ENCODE measurements around the gene GFRA1. TPM values are rescaled to one million over a fixed set of nuclear protein-coding genes. Genes with fewer than 3 reads are reported as not detected.

Gene GFRA1
- total and polyA plus RNA-seq, 2 of the 4 experiments (the other 2 are of a cell fraction), result 9.1 to 9.3 TPM

DNA sequence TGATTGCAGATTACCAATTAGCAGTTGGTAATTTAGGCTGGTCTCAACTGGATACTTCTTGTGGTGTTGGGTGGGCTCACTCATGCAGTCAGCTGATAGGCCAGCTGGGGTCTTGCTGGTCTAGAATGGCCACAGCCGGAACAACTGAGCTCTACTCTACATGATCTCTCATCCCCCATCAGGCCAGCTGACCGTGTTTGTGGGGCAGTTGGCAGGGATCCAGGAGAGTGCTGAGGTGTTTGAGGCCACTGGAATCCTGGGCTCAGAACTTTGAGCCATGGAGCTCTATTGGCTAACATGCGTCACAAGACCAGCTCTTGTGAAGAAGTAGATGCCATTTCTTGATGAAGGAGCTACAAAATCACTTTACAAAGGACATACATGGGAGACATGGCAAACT is 242.4 kb downstream of the GFRA1 start:
- no peak overlapping the region for H4K8ac ChIP-seq (ENCODE audit: low read depth in 2 of 2, low read length in 2 of 2)
- no peak overlapping the region for H3K4me3 ChIP-seq (ENCODE audit: insufficient read depth, low read depth, low read length)
- H3K14ac ChIP-seq (replicated peaks; ENCODE audit: low read depth, low read length), result no peak overlapping the region
- in situ Hi-C loops (cut with MboI; ENCODE audit: low sequenced_read_pairs), result no loop called here
- POLR2A ChIA-PET (ENCODE audit: unreplicated experiment), result no interaction called here
- no peak overlapping the region for H3K27ac ChIP-seq (ENCODE audit: insufficient read depth, low read length)
- no peak overlapping the region for H4K91ac ChIP-seq (ENCODE audit: insufficient read depth, low read depth, low read length)
- H2AK9ac ChIP-seq (replicated peaks; ENCODE audit: low read depth, low read length, poor library complexity), result no peak overlapping the region
- intact Hi-C loops (cut with micrococcal nuclease), result no loop called here
- no peak overlapping the region for H2BK5ac ChIP-seq (ENCODE audit: low read depth, low read length, poor library complexity, severe bottlenecking)
- no peaks in the 10 kb centered on the region for H3K27me3 ChIP-seq (ENCODE audit: control insufficient read depth, insufficient read depth, low read length)
- no peak overlapping the region for H2BK15ac ChIP-seq (ENCODE audit: low read depth, low read length)
- H3K36me3 ChIP-seq (ENCODE audit: control insufficient read depth, insufficient read depth, low read length), result no peaks in the 10 kb centered on the region
- H2AFZ ChIP-seq (replicated peaks; ENCODE audit: low read length, poor library complexity), result no peak overlapping the region
- no peak overlapping the region for H3K4me2 ChIP-seq (ENCODE audit: low read depth, low read length)
- H2BK120ac ChIP-seq (ENCODE audit: low read depth, low read length), result no peak overlapping the region
- no peaks in the 10 kb centered on the region for H3K9me3 ChIP-seq (ENCODE audit: control insufficient read depth, insufficient read depth, low read length)
- no peak overlapping the region for H3K9ac ChIP-seq (ENCODE audit: low read depth, low read length)
- H2AK5ac ChIP-seq (ENCODE audit: low read depth, low read length), result no peak overlapping the region
- DNase-seq (no peak), ATAC-seq (ENCODE audit: low read depth) (no peak)
- dilution Hi-C loops (cut with HindIII; ENCODE audit: low sequenced_read_pairs, unreplicated experiment), result no loop called here
- H2BK20ac ChIP-seq (ENCODE audit: low read depth, low read length), result no peak overlapping the region
- H3K4ac ChIP-seq (ENCODE audit: low read depth, low read length), result no peak overlapping the region
- no peak overlapping the region for H3K18ac ChIP-seq (ENCODE audit: low read depth, low read length)
- CTCF ChIA-PET, result no interaction called here
- no peak for TF ChIP-seq SMC3 (IDR thresholded peaks at IDR 0.05; ENCODE audit: low read depth, low read length)
- TF ChIP-seq, protein P1, sequence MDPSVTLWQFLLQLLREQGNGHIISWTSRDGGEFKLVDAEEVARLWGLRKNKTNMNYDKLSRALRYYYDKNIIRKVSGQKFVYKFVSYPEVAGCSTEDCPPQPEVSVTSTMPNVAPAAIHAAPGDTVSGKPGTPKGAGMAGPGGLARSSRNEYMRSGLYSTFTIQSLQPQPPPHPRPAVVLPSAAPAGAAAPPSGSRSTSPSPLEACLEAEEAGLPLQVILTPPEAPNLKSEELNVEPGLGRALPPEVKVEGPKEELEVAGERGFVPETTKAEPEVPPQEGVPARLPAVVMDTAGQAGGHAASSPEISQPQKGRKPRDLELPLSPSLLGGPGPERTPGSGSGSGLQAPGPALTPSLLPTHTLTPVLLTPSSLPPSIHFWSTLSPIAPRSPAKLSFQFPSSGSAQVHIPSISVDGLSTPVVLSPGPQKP (IDR thresholded peaks at IDR 0.05; ENCODE audit: borderline replicate concordance, low read depth, low read length), result no peak
- no peak for TF ChIP-seq NFE2L2 (IDR thresholded peaks at IDR 0.05; ENCODE audit: low read depth, low read length)
- TF ChIP-seq MAFK (IDR thresholded peaks at IDR 0.05; ENCODE audit: low read depth, low read length), result no peak
- no peak for TF ChIP-seq RFX5 (IDR thresholded peaks at IDR 0.05; ENCODE audit: low read depth, low read length)
- TF ChIP-seq RAD21 (IDR thresholded peaks at IDR 0.05; ENCODE audit: low read length), result no peak
- TF ChIP-seq MAZ (IDR thresholded peaks at IDR 0.05; ENCODE audit: borderline replicate concordance, low read depth, low read length), result no peak
- no peak for TF ChIP-seq CEBPB (IDR thresholded peaks at IDR 0.05; ENCODE audit: low read depth, low read length)
- no peak for TF ChIP-seq MXI1 (IDR thresholded peaks at IDR 0.05; ENCODE audit: borderline replicate concordance, low read depth, low read length)
- TF ChIP-seq BHLHE40 (IDR thresholded peaks at IDR 0.05; ENCODE audit: low read depth, low read length), result no peak
- no peak for TF ChIP-seq CHD1 (IDR thresholded peaks at IDR 0.05; ENCODE audit: low read depth, low read length)
- H3K4me1 ChIP-seq (ENCODE audit: control insufficient read depth, insufficient read depth, low read length), result no peaks in the 10 kb centered on the region
- H4K5ac ChIP-seq (ENCODE audit: low read depth, low read length), result no peak overlapping the region
- no peaks in the 10 kb centered on the region for H4K20me1 ChIP-seq (ENCODE audit: insufficient read depth, low read length)
- H3K9me1 ChIP-seq (ENCODE audit: insufficient read depth, low read length), result no peaks in the 10 kb centered on the region
- no peak overlapping the region for H3K56ac ChIP-seq (ENCODE audit: extremely low read depth, insufficient read depth, low read length)
- WGBS, 2 experiments (ENCODE audit: extremely low coverage in 2 of 2, insufficient read length in 1 of 2), result no CpG with 5 or more reads among the region's 3 CpGs
- H3K79me1 ChIP-seq (ENCODE audit: low read depth in 1 of 2, low read length in 2 of 2), result no peaks in the 10 kb centered on the region
- BruUV-seq (replicated peaks), result no TSS peak
- no peak overlapping the region for H3K23ac ChIP-seq (ENCODE audit: low read depth, low read length)
